ENCODE results near the gene FRMD1.

FRMD1 gene

GRCh38 chr6:168053086-168053956, 25.7 kb downstream of the FRMD1 start:
- DNase-seq: no peak

- no peak for DNase-seq
These were observed 26.6 kb downstream of the FRMD1 start for GRCh38 chr6:168052291-168052891.

GRCh38 chr6:168051648-168052047, 27.4 kb downstream of the FRMD1 start:
- DNase-seq: no peak

GRCh38 chr6:168050881-168051586, 28.0 kb downstream of the FRMD1 start:
- no peak for DNase-seq

GRCh38 chr6:168050225-168050880, 28.7 kb downstream of the FRMD1 start:
- no peak for DNase-seq

GRCh38 chr6:168049706-168050224, 29.2 kb downstream of the FRMD1 start:
- DNase-seq: no peak

- no peak for DNase-seq
These were observed 29.7 kb downstream of the FRMD1 start for GRCh38 chr6:168049277-168049676.

- no peak for DNase-seq
These were observed 30.3 kb downstream of the FRMD1 start for GRCh38 chr6:168048724-168049025.

GRCh38 chr6:168047841-168048723, 30.9 kb downstream of the FRMD1 start:
- DNase-seq: no peak

- DNase-seq: no peak
These were observed 32.3 kb downstream of the FRMD1 start for GRCh38 chr6:168046696-168047095.

GRCh38 chr6:168045706-168046620, 33.0 kb downstream of the FRMD1 start:
- DNase-seq: no peak

GRCh38 chr6:168045141-168045691, 33.8 kb downstream of the FRMD1 start:
- DNase-seq: no peak

GRCh38 chr6:168044521-168045130, 34.4 kb downstream of the FRMD1 start:
- DNase-seq: no peak

- no peak for DNase-seq
These were observed 35.1 kb downstream of the FRMD1 start for GRCh38 chr6:168043848-168044415.

- DNase-seq: no peak
These were observed 35.7 kb downstream of the FRMD1 start for GRCh38 chr6:168043193-168043847.

GRCh38 chr6:168042426-168043192, 36.4 kb downstream of the FRMD1 start:
- no peak for DNase-seq

- DNase-seq: no peak
These were observed 37.1 kb downstream of the FRMD1 start for GRCh38 chr6:168041928-168042327.

- no peak for DNase-seq
These were observed 38.0 kb downstream of the FRMD1 start for GRCh38 chr6:168040856-168041496.

Measured in activated T-cell treated with anti-CD3 and anti-CD28 coated beads, Interleukin-2, amount 50 U/mL, for 1 hour (primary cell).